ENCODE measurements around the gene SOAT2. TPM values are rescaled to one million over a fixed set of nuclear protein-coding genes. Genes with fewer than 3 reads are reported as not detected.

SOAT2 gene
- total RNA-seq, 1 experiment from 2014 or later, result not detected

- DNase-seq (ENCODE audit: low read depth), result no peak
These were observed 37.8 kb upstream of the SOAT2 start for GRCh38 chr12:53065470-53065869.

GRCh38 chr12:53065975-53066931, 37.0 kb upstream of the SOAT2 start:
- peak; percentile 74 for DNase-seq (ENCODE audit: low read depth)

GRCh38 chr12:53067074-53067992, 36.0 kb upstream of the SOAT2 start:
- DNase-seq (ENCODE audit: low read depth), result no peak

- no peak for DNase-seq (ENCODE audit: low read depth)
These were observed 35.1 kb upstream of the SOAT2 start for GRCh38 chr12:53067993-53068770.

GRCh38 chr12:53068811-53069585, 34.3 kb upstream of the SOAT2 start:
- DNase-seq (ENCODE audit: low read depth), result peak; percentile 44

- no peak for DNase-seq (ENCODE audit: low read depth)
These were observed 33.5 kb upstream of the SOAT2 start for GRCh38 chr12:53069621-53070410.

GRCh38 chr12:53070877-53071492, 32.3 kb upstream of the SOAT2 start:
- peak; percentile 64 for DNase-seq (ENCODE audit: low read depth)

- no peak for DNase-seq (ENCODE audit: low read depth)
These were observed 31.4 kb upstream of the SOAT2 start for GRCh38 chr12:53071591-53072551.

- DNase-seq (ENCODE audit: low read depth), result no peak
These were observed 29.4 kb upstream of the SOAT2 start for GRCh38 chr12:53073881-53074280.

GRCh38 chr12:53074283-53074998, 28.8 kb upstream of the SOAT2 start:
- no peak for DNase-seq (ENCODE audit: low read depth)

- no peak for DNase-seq (ENCODE audit: low read depth)
These were observed 28.3 kb upstream of the SOAT2 start for GRCh38 chr12:53074999-53075370.

GRCh38 chr12:53076461-53076860, 26.8 kb upstream of the SOAT2 start:
- DNase-seq (ENCODE audit: low read depth), result no peak

GRCh38 chr12:53077030-53077429, 26.3 kb upstream of the SOAT2 start:
- DNase-seq (ENCODE audit: low read depth), result no peak

- no peak for DNase-seq (ENCODE audit: low read depth)
These were observed 24.7 kb upstream of the SOAT2 start for GRCh38 chr12:53078425-53079225.

GRCh38 chr12:53079226-53080117, 23.8 kb upstream of the SOAT2 start, which contains the start of gene SPRYD3:
Gene SPRYD3, minus strand, starts transcription at chr12:53079390. Its CDS starts 57 bp downstream, at chr12:53079333.
- peak; percentile 97 for DNase-seq (ENCODE audit: low read depth)
